ENCODE measurements around the gene OR51T1.

The OR51T1 gene

GRCh38 chr11:4891996-4892640, 10.4 kb downstream of the OR51T1 start:
- H3K4me3 ChIP-seq (ENCODE audit: low read length) = no peak overlapping the region
- no peak for TF ChIP-seq ZNF274 (IDR thresholded peaks at IDR 0.05; ENCODE audit: low read depth, low read length)

- H3K4me3 ChIP-seq (ENCODE audit: low read length) = no peak within 1 kb of the TSS
- no peak for TF ChIP-seq ZNF274 (IDR thresholded peaks at IDR 0.05; ENCODE audit: low read depth, low read length)
Observed at GRCh38 chr11:4903484-4903883, 21.8 kb downstream of the OR51T1 start, which contains the start of gene OR51A7. OR51A7 (plus strand) TSS chr11:4903783; CDS start chr11:4907370, 3,587 bp downstream.

- no peak for TF ChIP-seq ZNF274 (IDR thresholded peaks at IDR 0.05; ENCODE audit: low read depth, low read length)
- H3K4me3 ChIP-seq (ENCODE audit: low read length) = no peak overlapping the region
Observed at GRCh38 chr11:4916581-4916980, 34.9 kb downstream of the OR51T1 start.

GRCh38 chr11:4919250-4919649, 37.5 kb downstream of the OR51T1 start, which contains the start of gene OR51G2:
OR51G2 (minus strand) TSS chr11:4919350; CDS start chr11:4915663, 3,687 bp downstream.
- no peak for TF ChIP-seq ZNF274 (IDR thresholded peaks at IDR 0.05; ENCODE audit: low read depth, low read length)
- no peak within 1 kb of the TSS for H3K4me3 ChIP-seq (ENCODE audit: low read length)

- TF ChIP-seq ZNF274 (IDR thresholded peaks at IDR 0.05; ENCODE audit: low read depth, low read length) = no peak
- no peak overlapping the region for H3K4me3 ChIP-seq (ENCODE audit: low read length)
Observed at GRCh38 chr11:4921796-4922195, 40.1 kb downstream of the OR51T1 start.

GRCh38 chr11:4922304-4922703, 40.6 kb downstream of the OR51T1 start:
- TF ChIP-seq ZNF274 (IDR thresholded peaks at IDR 0.05; ENCODE audit: low read depth, low read length) = no peak
- no peak overlapping the region for H3K4me3 ChIP-seq (ENCODE audit: low read length)

- H3K4me3 ChIP-seq (ENCODE audit: low read length) = no peak within 1 kb of the TSS
- no peak for TF ChIP-seq ZNF274 (IDR thresholded peaks at IDR 0.05; ENCODE audit: low read depth, low read length)
Observed at GRCh38 chr11:4924239-4924638, 42.5 kb downstream of the OR51T1 start, which contains the start of gene OR51G1. OR51G1 (minus strand) TSS chr11:4924339; CDS start chr11:4924339, 0 bp downstream.

GRCh38 chr11:4926608-4927007, 44.9 kb downstream of the OR51T1 start:
- TF ChIP-seq ZNF274 (IDR thresholded peaks at IDR 0.05; ENCODE audit: low read depth, low read length) = no peak
- H3K4me3 ChIP-seq (ENCODE audit: low read length) = no peak overlapping the region
